HG03025 (cell line): Measurements from ENCODE around the gene CDC23.
"Not testable (repeated sequence)": the region's sequence is repeated elsewhere in the genome, so short reads cannot be mapped to it uniquely, and the experiment has no call there.

Source experiments
- ATAC-seq: cut with Tn5 transposase; IDR thresholded peaks from one replicate; pipeline ENCODE4 v1.9.1; 2021; ENCODE audit warnings: mild to moderate bottlenecking, moderate library complexity; ENCODE audit not compliant: unreplicated experiment, low FRiP score

CDC23 gene, protein sequence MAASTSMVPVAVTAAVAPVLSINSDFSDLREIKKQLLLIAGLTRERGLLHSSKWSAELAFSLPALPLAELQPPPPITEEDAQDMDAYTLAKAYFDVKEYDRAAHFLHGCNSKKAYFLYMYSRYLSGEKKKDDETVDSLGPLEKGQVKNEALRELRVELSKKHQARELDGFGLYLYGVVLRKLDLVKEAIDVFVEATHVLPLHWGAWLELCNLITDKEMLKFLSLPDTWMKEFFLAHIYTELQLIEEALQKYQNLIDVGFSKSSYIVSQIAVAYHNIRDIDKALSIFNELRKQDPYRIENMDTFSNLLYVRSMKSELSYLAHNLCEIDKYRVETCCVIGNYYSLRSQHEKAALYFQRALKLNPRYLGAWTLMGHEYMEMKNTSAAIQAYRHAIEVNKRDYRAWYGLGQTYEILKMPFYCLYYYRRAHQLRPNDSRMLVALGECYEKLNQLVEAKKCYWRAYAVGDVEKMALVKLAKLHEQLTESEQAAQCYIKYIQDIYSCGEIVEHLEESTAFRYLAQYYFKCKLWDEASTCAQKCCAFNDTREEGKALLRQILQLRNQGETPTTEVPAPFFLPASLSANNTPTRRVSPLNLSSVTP

DNA sequence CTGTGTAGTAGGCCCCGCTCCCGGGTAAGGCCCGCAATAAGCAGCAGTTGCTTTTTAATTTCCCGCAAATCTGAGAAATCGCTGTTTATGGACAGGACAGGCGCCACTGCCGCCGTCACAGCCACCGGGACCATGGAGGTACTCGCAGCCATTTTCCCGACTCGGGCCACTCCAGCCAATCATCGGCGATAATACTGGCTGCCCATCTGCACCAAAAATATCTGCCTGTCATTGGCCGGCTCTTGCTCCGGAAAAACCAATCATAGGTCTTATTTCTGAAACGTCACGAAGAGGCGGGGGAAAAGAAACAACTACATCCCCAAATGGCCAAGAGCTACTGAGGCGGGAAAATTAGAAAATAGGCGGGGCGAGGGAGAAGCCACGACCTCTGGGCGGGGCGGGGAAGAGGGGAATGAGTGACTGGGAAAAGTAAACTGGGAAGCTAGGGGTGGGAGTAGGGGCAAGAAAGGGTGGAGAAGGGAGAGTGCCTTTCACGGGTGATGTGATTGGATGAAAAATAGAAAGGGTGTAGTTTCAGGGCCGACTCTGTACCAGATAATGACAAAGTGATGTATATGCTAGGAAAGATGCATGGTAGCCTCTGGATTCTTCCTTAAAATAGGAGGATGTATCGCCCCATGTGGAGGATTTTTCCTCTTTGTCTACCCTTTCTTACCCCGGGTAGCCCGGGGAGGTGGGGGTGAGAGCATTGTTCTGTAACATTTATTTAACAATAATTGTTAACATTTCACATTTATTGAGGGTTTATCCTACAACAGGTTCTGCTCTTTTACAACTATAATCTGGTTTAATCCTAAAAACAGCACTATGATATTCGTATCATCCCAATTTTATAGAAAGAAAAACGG lies at the start of gene CDC23:
Gene CDC23, minus strand, starts transcription at position 163 of the 869 bp plus-strand sequence. Its CDS starts 11 bp downstream, at position 152.
- peak; percentile 92 for ATAC-seq

DNA sequence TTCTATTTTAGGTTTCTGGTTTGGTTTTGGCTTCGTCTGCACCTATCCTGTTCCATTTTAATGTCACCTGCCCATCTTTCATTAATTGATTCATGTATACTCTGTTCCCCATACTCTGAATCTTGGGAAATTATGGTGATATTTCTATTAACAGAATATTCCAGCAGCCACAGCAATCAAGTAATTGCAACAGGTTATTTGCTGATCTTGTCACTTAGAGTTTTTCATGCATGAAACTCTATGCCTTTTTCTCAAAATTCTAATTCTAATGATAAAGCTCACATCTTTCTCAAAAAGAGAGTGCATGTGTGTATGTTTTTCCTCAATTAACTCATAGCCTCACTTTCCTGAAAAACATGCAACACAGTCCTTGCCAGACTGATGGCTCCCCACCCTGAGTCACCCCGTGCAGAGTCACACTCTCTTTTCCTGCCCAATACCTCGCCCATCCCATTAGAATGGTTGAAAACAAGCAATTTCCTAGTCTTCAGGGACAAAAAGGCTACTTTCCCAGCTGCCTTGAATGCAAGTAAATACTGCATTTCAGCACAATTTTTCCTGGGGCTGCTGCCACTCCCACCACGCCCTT lies 45.7 kb upstream of the CDC23 start:
- no peak for ATAC-seq

DNA sequence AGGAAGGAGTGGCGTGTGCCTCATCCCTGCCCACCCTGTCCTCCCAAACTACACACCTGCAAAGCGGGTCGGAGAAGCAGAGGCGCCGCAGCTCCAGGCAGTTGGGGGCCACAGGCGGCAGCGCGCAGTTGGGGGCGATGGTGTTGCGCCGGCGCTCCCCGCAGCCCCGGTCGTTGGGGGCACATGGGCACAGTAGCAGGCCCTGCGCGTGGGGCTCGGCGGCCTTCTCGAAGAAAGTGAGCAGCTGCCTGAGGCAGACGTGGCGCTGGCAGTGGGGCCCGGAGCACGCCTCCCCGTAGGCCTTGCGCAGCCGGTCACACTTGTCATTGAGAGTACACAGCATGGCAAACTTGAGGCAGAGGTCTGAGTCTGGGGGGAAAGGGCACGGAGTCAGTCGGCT lies 44.5 kb upstream of the CDC23 start:
- no peak for ATAC-seq

DNA sequence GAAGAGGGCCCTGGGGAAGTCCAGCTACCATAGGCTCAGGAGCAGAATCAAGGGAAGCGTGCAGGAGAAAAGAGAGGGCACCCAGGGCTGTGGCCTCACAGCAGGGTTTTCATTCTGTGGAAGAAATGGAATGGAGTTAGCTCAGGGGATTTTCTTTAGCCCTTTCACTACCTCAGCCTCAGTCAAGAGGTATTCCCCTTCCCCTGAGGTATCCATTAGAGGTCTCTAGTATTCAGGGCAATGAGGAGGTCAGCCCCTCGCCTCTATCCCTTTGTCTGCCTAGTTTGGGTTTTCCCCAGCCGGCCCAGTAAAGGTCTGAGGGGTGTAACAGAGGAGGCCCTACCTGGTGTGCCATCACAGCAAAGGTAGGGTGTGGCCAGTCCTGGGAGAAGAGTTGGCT lies 39.8 kb upstream of the CDC23 start:
- ATAC-seq = no peak

- ATAC-seq = not testable (repeated sequence)
Measured at GRCh38 chr5:138247800-138248199, 34.7 kb upstream of the CDC23 start.

GRCh38 chr5:138246822-138247221 lies 33.7 kb upstream of the CDC23 start:
- no peak for ATAC-seq

DNA sequence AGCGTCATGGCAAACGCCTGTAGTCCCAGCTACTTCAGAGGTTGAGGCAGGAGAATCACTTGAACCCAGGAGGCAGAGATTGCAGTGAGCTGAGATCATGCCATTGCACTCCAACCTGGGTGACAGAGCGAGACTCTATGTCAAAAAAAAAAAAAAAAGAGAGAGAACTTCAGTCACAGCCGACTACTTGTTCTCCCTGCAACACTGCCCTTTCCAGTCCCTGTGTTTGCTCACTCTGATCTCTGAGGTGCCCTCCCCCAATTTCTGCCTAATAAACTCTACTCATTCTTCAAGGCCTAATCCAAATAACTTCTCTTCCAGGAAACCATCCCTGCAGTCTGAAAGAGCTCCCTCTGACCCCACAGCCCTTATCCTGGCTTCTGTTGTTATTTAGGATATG lies 33.2 kb upstream of the CDC23 start:
- no peak for ATAC-seq

GRCh38 chr5:138245717-138246116 lies 32.6 kb upstream of the CDC23 start:
- no peak for ATAC-seq

- no peak for ATAC-seq
Measured at GRCh38 chr5:138243794-138244193, 30.7 kb upstream of the CDC23 start.

GRCh38 chr5:138241688-138242571 lies 28.8 kb upstream of the CDC23 start:
- ATAC-seq = no peak

DNA sequence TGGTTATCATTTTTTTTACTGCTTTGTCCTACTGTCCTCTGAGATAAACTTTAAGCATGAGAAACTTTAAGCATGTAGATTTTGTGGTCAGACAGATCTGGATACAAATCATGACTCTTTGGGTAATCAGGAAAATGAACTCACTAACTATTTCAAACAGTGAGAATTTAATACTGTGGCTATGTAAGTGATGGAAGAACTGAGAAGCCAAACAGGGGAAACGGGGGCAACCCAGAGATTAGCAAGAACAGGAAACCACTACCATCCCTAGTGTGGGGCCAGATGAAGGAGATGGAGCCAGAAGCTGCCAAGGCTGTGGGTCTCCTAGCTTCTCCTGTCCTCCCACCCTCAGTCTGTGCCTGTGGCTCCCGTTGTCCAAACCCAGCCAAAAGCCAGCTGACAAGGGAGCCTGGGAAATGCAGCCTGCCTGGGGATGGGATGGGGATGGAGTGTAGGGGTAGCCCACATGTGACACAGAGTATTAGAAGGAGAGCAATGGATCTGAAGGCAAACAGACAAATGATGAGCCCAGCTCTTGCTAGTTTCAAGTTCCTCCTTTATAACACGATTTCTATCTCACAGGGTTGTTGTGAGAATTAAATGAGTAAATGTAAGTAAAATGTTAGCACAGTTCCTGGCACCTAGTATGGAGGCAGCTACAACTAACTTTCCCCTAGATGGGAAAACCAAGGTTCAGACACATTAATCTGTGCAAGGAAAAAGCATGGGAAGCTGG lies 27.7 kb upstream of the CDC23 start:
- ATAC-seq = no peak

DNA sequence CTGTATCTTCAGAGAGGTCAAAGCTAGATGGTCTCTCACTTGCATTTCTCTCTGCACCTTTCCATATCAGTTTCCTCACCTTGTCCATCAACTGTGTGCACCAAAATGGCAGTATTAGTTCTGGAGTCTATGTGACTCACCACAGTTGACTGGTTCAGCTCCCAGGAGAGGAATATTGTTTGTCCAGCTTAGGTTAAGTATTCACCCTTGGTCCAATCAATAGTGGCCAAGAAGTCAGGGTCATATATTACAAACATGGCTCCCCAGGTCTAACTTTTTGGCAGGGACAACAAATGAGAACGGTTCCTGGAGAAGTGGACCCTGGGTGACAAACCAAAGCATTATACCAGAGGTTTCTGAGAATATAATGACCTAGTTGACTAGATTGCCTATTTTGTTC lies 24.9 kb upstream of the CDC23 start:
- no peak for ATAC-seq

GRCh38 chr5:138234651-138235050 lies 21.5 kb upstream of the CDC23 start:
- no peak for ATAC-seq

- no peak for ATAC-seq
Measured at GRCh38 chr5:138233280-138233679, 20.2 kb upstream of the CDC23 start.

DNA sequence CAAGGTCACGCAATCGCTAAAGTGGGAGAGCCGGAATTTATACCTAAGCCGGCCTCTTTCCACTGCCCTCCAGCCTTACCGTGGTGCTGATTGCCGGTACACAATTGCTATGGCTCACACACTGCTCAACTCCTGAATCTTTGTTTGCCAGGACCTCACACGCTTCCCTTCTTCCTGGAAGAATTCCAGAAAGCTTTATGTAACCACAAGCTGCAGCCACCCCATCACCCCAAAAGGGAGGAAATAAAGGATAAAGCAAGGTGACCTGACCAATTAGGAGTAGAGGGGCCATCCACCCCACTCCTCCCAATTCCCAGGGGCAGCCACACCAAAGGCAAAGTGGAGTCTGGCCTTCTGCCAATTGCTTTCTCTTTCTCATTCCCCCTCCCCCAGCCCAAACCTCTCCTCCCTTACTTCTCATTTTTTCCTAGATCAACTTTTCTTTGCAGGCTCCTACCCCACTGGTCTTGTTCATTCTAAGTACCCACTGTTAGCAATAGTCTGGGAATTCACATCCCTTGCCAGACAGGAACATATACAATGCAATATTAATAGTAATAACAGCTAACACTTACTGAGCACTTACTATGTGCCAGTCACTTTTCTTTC lies 18.0 kb upstream of the CDC23 start:
- no peak for ATAC-seq

- ATAC-seq = no peak
Measured at GRCh38 chr5:138230261-138230660, 17.1 kb upstream of the CDC23 start.

- no peak for ATAC-seq
Measured at GRCh38 chr5:138229387-138229786, 16.3 kb upstream of the CDC23 start.

- ATAC-seq = no peak
Measured at GRCh38 chr5:138226910-138227309, 13.8 kb upstream of the CDC23 start.

DNA sequence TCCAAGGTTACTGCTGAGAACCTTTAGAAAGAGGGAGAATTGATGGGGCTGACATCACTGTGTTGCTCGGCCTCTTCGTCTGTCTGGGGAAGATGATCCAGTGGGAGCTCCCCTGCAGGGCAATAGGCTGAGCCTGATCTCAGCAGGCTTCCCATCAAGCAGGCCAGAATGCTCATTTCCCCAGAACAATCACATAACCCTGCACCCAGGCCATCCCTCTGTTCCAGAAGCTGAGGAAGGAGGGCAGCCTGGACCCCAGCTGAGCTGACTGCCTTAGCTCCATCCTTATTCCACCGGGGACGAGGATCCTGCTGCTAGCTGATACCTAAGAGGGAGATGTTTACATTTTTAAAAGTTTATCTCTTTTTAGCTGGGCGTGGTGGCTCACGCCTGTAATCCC lies 11.6 kb upstream of the CDC23 start:
- no peak for ATAC-seq
